ENCODE results near the gene CEP85L.
"Not testable (repeated sequence)": the region's sequence is repeated elsewhere in the genome, so short reads cannot be mapped to it uniquely, and the experiment has no call there.

The CEP85L gene

GRCh38 chr6:118436482-118436881 is 214.9 kb downstream of the CEP85L start:
- Histone ChIP-seq H3K79me2 (ENCODE audit: insufficient read depth, low read depth) (no peaks in the 10 kb centered on the region), H3K4me1 (ENCODE audit: low read depth, poor library complexity, severe bottlenecking) (no peaks in the 10 kb centered on the region), H4K20me1 (ENCODE audit: insufficient read depth) (no peaks in the 10 kb centered on the region), H3K9ac (no peak overlapping the region), H3K27me3 (ENCODE audit: insufficient read depth, low read depth) (no peaks in the 10 kb centered on the region), H2AFZ (ENCODE audit: low read depth) (no peak overlapping the region), H3K36me3 (ENCODE audit: insufficient read depth) (no peaks in the 10 kb centered on the region), H3K27ac (no peak overlapping the region), H3K4me2 (no peak overlapping the region), H3K4me3 (IDR thresholded peaks at IDR 0.05; ENCODE audit: insufficient read depth, low read depth, low read length) (no peak overlapping the region)
- TF ChIP-seq, protein P1, sequence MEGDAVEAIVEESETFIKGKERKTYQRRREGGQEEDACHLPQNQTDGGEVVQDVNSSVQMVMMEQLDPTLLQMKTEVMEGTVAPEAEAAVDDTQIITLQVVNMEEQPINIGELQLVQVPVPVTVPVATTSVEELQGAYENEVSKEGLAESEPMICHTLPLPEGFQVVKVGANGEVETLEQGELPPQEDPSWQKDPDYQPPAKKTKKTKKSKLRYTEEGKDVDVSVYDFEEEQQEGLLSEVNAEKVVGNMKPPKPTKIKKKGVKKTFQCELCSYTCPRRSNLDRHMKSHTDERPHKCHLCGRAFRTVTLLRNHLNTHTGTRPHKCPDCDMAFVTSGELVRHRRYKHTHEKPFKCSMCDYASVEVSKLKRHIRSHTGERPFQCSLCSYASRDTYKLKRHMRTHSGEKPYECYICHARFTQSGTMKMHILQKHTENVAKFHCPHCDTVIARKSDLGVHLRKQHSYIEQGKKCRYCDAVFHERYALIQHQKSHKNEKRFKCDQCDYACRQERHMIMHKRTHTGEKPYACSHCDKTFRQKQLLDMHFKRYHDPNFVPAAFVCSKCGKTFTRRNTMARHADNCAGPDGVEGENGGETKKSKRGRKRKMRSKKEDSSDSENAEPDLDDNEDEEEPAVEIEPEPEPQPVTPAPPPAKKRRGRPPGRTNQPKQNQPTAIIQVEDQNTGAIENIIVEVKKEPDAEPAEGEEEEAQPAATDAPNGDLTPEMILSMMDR (conservative IDR thresholded peaks at IDR 0.05; ENCODE audit: low read depth, low read length): no peak

DNA sequence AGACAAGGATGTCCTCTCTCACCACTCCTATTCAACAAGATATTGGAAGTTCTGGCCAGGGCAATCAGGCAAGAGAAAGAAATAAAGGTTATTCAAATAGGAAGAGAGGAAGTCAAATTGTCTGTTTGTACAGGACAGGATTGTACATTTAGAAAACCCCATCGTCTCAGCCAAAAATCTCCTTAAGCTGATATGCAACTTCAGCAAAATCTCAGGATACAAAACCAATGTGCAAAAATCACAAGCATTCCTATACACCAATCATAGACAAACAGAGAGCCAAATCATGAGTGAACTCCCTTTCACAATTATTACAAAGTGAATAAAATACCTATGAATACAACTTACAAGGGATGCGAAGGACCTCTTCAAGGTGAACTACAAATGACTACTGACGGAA is 217.2 kb downstream of the CEP85L start:
- H3K27me3 ChIP-seq (ENCODE audit: insufficient read depth, low read depth); H3K4me3 ChIP-seq (IDR thresholded peaks at IDR 0.05; ENCODE audit: insufficient read depth, low read depth, low read length); H4K20me1 ChIP-seq (ENCODE audit: insufficient read depth); H3K79me2 ChIP-seq (ENCODE audit: insufficient read depth, low read depth); H3K9ac ChIP-seq; H3K4me2 ChIP-seq; H3K36me3 ChIP-seq (ENCODE audit: insufficient read depth); H3K4me1 ChIP-seq (ENCODE audit: low read depth, poor library complexity, severe bottlenecking); H3K27ac ChIP-seq; H2AFZ ChIP-seq (ENCODE audit: low read depth): not testable (repeated sequence)

DNA sequence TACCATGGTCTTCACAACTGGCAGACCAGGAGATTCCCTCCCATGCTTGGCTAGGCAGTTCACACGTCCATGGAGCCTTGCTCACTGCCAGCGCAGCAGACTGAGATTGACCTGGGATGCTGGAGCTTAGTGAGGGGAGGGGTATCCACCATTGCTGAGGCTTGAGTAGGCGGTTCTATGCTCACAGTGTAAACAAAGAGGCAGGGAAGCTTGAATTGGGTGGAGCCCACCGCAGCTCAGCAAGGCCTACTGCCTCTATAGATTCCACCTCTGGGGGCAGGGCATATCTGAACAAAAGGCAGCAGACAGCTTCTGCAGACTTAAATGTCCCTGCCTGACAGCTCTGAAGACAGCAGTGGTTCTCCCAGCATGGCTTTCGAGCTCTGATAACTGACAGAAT is 230.1 kb downstream of the CEP85L start:
- not testable (repeated sequence) for H3K27me3 ChIP-seq (ENCODE audit: insufficient read depth, low read depth); H3K9ac ChIP-seq; H3K4me1 ChIP-seq (ENCODE audit: low read depth, poor library complexity, severe bottlenecking); H3K4me3 ChIP-seq (IDR thresholded peaks at IDR 0.05; ENCODE audit: insufficient read depth, low read depth, low read length); H3K27ac ChIP-seq; H2AFZ ChIP-seq (ENCODE audit: low read depth); H3K79me2 ChIP-seq (ENCODE audit: insufficient read depth, low read depth); H3K4me2 ChIP-seq; H3K36me3 ChIP-seq (ENCODE audit: insufficient read depth); H4K20me1 ChIP-seq (ENCODE audit: insufficient read depth)

DNA sequence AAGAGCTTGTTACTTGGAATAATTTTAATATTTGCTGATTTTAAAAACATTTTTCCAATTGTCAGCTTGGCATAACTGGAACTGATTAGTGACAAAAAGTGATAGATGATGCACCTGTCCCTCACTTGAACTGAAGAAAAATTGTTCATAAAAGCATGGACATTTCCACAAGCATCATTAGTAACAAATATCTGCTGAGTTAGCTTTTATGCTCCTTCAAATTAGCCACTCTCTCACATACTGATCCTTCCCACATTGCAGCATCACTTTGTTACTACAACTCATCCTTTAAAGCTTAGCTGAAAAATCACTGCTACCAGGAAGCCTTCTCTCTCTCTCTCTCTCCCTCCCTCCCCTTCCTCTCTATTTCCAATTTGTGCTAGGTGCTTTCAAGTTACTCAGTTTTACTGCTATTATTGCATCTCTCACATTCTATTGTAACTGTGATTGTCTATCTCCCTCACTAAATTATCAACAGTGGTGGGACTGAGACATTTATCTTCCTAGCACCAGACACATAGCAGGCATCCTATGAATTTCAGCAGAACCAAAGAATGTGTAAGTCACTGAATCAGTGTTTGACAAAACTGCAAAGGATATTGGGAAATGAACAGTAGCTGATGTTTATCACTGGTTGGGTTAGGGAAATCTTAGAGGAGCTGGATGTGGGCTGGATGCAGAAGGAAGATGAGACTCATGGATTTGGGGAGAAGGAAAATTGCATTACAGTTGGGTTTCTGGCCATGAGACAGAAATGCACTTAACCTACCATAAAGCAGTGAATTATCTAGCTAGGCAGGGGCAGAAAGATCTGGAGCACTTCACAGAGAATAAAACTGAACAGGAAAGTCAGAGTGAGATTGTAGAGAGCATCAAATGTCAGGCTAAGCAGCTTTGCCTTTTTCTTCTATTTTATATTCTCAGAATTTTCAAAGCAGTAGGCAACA is 231.7 kb downstream of the CEP85L start:
- Histone ChIP-seq H3K4me2 (no peak overlapping the region), H2AFZ (ENCODE audit: low read depth) (no peak overlapping the region), H3K27me3 (ENCODE audit: insufficient read depth, low read depth) (no peaks in the 10 kb centered on the region), H3K9ac (no peak overlapping the region), H3K4me1 (ENCODE audit: low read depth, poor library complexity, severe bottlenecking) (no peaks in the 10 kb centered on the region), H3K27ac (no peak overlapping the region), H4K20me1 (ENCODE audit: insufficient read depth) (no peaks in the 10 kb centered on the region), H3K36me3 (ENCODE audit: insufficient read depth) (no peaks in the 10 kb centered on the region), H3K4me3 (IDR thresholded peaks at IDR 0.05; ENCODE audit: insufficient read depth, low read depth, low read length) (no peak overlapping the region), H3K79me2 (ENCODE audit: insufficient read depth, low read depth) (no peaks in the 10 kb centered on the region)
- TF ChIP-seq, protein P1 (conservative IDR thresholded peaks at IDR 0.05; ENCODE audit: low read depth, low read length): no peak

Data from KMS-11 (cell line).